SU-DHL-6 (cell line): ENCODE data around the gene ECSIT.

ENCODE experiments used
- EZH2phosphoT487 ChIP-seq: fragments of 200-600 bp; sonication (generic), shearing (Covaris generic); conservative IDR thresholded peaks from 2 replicates; pipeline ENCODE4 v1.6.1; 2018; ENCODE audit warnings: mild to moderate bottlenecking, antibody characterized with exemption, low read length, moderate library complexity, mixed read lengths
- TF ChIP-seq, protein P1 (sequence below): fragments of 200-600 bp; sonication (generic); IDR thresholded peaks from one replicate; pipeline ENCODE4 v1.5.1; 2017; ENCODE audit warnings: antibody characterized with exemption, mild to moderate bottlenecking, low read length, moderate library complexity; ENCODE audit not compliant: insufficient read depth, poor library complexity, severe bottlenecking

DNA sequence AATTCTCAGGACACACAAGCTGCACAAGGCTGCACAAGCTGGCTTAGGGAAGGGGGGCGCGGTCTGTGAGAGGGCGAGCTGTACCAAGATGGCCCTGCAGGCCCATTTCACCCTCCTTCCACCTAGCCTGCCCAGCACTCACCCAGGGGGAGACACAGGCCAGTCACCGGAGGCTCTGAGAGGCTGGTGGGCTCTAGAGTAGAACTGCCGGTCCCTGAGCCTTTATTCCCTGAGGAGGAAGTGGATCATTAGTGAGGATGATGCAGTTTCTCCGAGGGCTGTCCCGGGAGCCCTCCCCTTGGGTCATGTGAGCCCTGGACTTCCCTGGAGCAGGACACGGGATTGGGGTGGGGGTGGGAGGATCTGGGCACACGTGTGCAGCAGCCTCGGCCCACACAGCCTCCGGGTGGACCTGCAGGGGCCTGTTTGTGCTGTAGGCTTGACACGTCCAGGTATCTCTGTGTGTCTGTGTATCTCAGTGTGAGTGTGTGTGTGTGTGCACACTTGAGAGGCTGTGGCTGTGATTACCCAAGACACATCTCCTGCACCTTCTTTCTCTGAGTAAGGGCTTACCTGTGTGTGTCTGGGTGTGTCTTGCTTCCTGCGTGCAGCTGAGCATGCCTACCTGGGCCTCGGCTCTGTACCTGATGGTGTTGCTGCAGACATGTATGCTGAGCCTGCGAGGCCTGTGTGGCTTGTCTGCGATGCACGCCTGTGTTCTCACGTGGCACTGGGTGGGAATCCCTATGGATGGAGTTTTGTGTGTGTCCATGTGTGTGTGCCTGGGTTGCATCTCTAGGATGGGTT lies 48.7 kb upstream of the ECSIT start, which contains the start of gene ACP5:
- TF ChIP-seq, protein P1, sequence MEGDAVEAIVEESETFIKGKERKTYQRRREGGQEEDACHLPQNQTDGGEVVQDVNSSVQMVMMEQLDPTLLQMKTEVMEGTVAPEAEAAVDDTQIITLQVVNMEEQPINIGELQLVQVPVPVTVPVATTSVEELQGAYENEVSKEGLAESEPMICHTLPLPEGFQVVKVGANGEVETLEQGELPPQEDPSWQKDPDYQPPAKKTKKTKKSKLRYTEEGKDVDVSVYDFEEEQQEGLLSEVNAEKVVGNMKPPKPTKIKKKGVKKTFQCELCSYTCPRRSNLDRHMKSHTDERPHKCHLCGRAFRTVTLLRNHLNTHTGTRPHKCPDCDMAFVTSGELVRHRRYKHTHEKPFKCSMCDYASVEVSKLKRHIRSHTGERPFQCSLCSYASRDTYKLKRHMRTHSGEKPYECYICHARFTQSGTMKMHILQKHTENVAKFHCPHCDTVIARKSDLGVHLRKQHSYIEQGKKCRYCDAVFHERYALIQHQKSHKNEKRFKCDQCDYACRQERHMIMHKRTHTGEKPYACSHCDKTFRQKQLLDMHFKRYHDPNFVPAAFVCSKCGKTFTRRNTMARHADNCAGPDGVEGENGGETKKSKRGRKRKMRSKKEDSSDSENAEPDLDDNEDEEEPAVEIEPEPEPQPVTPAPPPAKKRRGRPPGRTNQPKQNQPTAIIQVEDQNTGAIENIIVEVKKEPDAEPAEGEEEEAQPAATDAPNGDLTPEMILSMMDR = no peak
- no peak for TF ChIP-seq EZH2phosphoT487
